Suprapubic skin (tissue), 4 donors: ENCODE measurements around the gene COMMD7. TPM values are rescaled to one million over a fixed set of nuclear protein-coding genes. Genes with fewer than 3 reads are reported as not detected.

Source experiments
- DNase-seq, 2 donors: peaks; one replicate each; pipeline ENCODE4 v3.0.0-alpha.2; 2019; ENCODE audit warnings: low spot score in 2 of 2
- H3K27ac ChIP-seq: fragments of 200-600 bp; sonication (generic); one replicate; pipeline ENCODE4 v1.5.1; 2019
- H3K27me3 ChIP-seq: fragments of 200-600 bp; sonication (generic); one replicate; pipeline ENCODE4 v1.5.1; 2019
- H3K36me3 ChIP-seq: fragments of 200-600 bp; sonication (generic); one replicate; pipeline ENCODE4 v1.5.1; 2019
- H3K4me1 ChIP-seq: fragments of 200-600 bp; sonication (generic); one replicate; pipeline ENCODE4 v1.5.1; 2019
- H3K4me3 ChIP-seq: fragments of 200-600 bp; sonication (generic); one replicate; pipeline ENCODE4 v1.5.1; 2019; ENCODE audit warnings: mild to moderate bottlenecking
- H3K9me3 ChIP-seq: fragments of 200-600 bp; sonication (generic); one replicate; pipeline ENCODE4 v1.5.1; 2019
- CTCF ChIP-seq, 2 donors: fragments of 200-600 bp in 1 of 2; fragments of 450-650 bp in 1 of 2; sonication (generic) in 1 of 2; IDR thresholded peaks; one replicate each; pipeline ENCODE4 v1.5.1; 2016 to 2019; ENCODE audit warnings: antibody characterized with exemption in 2 of 2, mild to moderate bottlenecking in 1 of 2, moderate library complexity in 1 of 2
- EP300 ChIP-seq: sonication (generic); formaldehyde crosslinking; IDR thresholded peaks from one replicate; pipeline ENCODE4 v1.6.1; 2017; ENCODE audit warnings: antibody characterized with exemption
- POLR2A ChIP-seq, 2 donors: fragments of 450-650 bp; IDR thresholded peaks; one replicate each; pipeline ENCODE4 v1.6.1; 2017; ENCODE audit warnings: antibody characterized with exemption in 2 of 2, mild to moderate bottlenecking in 2 of 2, moderate library complexity in 2 of 2
- POLR2AphosphoS5 ChIP-seq, 3 donors: sonication (generic); formaldehyde crosslinking; IDR thresholded peaks; one replicate each; pipeline ENCODE4 v1.6.1; 2017; ENCODE audit warnings: antibody characterized with exemption in 3 of 3
- WGBS: methylation state at CpG from one replicate; pipeline ENCODE4 v1.1.5; 2018; 5-methylcytosine and 5-hydroxymethylcytosine counted together
- total RNA-seq, 4 donors: library from RNA; depleted of rRNA; stranded (reverse); fragments of >200 nt; gene quantifications; one replicate each; pipeline ENCODE4 v1.1.0, GENCODE V29; 2016

COMMD7 gene
- total RNA-seq, 4 donors from 2014 or later = 13.3 to 17.5 (median 15.6) TPM

- no peak for TF ChIP-seq POLR2A (IDR thresholded peaks at IDR 0.05)
- no peak for TF ChIP-seq CTCF (IDR thresholded peaks at IDR 0.05)
- TF ChIP-seq EP300 = no peak
- no peak for TF ChIP-seq POLR2AphosphoS5 (IDR thresholded peaks at IDR 0.05)
- H3K4me3 ChIP-seq = no peak overlapping the region
- peaks cover 7% of the 10 kb centered on the region for H3K4me1 ChIP-seq
- H3K27me3 ChIP-seq = no peaks in the 10 kb centered on the region
- 48% methylated on average over 5 of the region's 9 CpGs for WGBS
- no peaks in the 10 kb centered on the region for H3K9me3 ChIP-seq
- no peak for DNase-seq
- no peak overlapping the region for H3K27ac ChIP-seq
- no peaks in the 10 kb centered on the region for H3K36me3 ChIP-seq
These were observed 78.5 kb downstream of the COMMD7 start for GRCh38 chr20:32664678-32665159.

- Histone ChIP-seq H3K27me3 (no peaks in the 10 kb centered on the region), H3K4me1 (peaks cover 7% of the 10 kb centered on the region), H3K27ac (no peak overlapping the region), H3K4me3 (no peak overlapping the region), H3K36me3 (no peaks in the 10 kb centered on the region), H3K9me3 (no peaks in the 10 kb centered on the region)
- DNase-seq = no peak
- no peak for TF ChIP-seq POLR2A (IDR thresholded peaks at IDR 0.05)
- WGBS = 92% methylated on average over 9 of the region's 11 CpGs
These were observed 79.1 kb downstream of the COMMD7 start for GRCh38 chr20:32664012-32664677.

GRCh38 chr20:32663335-32664011 is 79.8 kb downstream of the COMMD7 start:
- Histone ChIP-seq H3K27me3 (no peaks in the 10 kb centered on the region), H3K4me3 (no peak overlapping the region), H3K27ac (no peak overlapping the region), H3K4me1 (peaks cover 7% of the 10 kb centered on the region), H3K9me3 (no peaks in the 10 kb centered on the region), H3K36me3 (no peaks in the 10 kb centered on the region)
- no peak for TF ChIP-seq CTCF (IDR thresholded peaks at IDR 0.05)
- no peak for TF ChIP-seq EP300
- TF ChIP-seq POLR2AphosphoS5 (IDR thresholded peaks at IDR 0.05) = no peak
- no peak for TF ChIP-seq POLR2A (IDR thresholded peaks at IDR 0.05)
- WGBS = 78% methylated on average over 3 of the region's 6 CpGs
- no peak for DNase-seq

- H3K9me3 ChIP-seq = no peaks in the 10 kb centered on the region
- H3K27me3 ChIP-seq = no peaks in the 10 kb centered on the region
- WGBS = 93% methylated on average over 10 of the region's 10 CpGs
- H3K4me3 ChIP-seq = no peak overlapping the region
- TF ChIP-seq CTCF (IDR thresholded peaks at IDR 0.05) (no peak), POLR2AphosphoS5 (IDR thresholded peaks at IDR 0.05) (no peak), EP300 (no peak), POLR2A (IDR thresholded peaks at IDR 0.05) (no peak)
- peaks cover 4% of the 10 kb centered on the region for H3K4me1 ChIP-seq
- no peaks in the 10 kb centered on the region for H3K36me3 ChIP-seq
- DNase-seq = no peak
- no peak overlapping the region for H3K27ac ChIP-seq
These were observed 81.3 kb downstream of the COMMD7 start for GRCh38 chr20:32661820-32662528.

GRCh38 chr20:32660661-32661060 is 82.6 kb downstream of the COMMD7 start:
- no peaks in the 10 kb centered on the region for H3K9me3 ChIP-seq
- TF ChIP-seq CTCF (IDR thresholded peaks at IDR 0.05) (no peak), POLR2AphosphoS5 (IDR thresholded peaks at IDR 0.05) (no peak), EP300 (no peak), POLR2A (IDR thresholded peaks at IDR 0.05) (no peak)
- WGBS = 90% methylated on average over 8 of the region's 8 CpGs
- H3K4me1 ChIP-seq = peaks cover 3% of the 10 kb centered on the region
- H3K36me3 ChIP-seq = no peaks in the 10 kb centered on the region
- H3K4me3 ChIP-seq = no peak overlapping the region
- DNase-seq = no peak
- H3K27me3 ChIP-seq = no peaks in the 10 kb centered on the region
- H3K27ac ChIP-seq = no peak overlapping the region
